Endometrium (tissue), 2 donors: ENCODE results near the gene FBXO31.
"Not testable (repeated sequence)": the region's sequence is repeated elsewhere in the genome, so short reads cannot be mapped to it uniquely, and the experiment has no call there.

Experiments
- FAIRE-seq: peaks from 2 replicates; lab custom pipeline; 2012; peaks lifted over from hg19 to GRCh38; lab: Jason Lieb, UNC
- donor health status: control.
- donor health status: control.

Gene FBXO31

GRCh38 chr16:87342978-87343752 is 40.4 kb downstream of the FBXO31 start:
- FAIRE-seq: no peak

DNA sequence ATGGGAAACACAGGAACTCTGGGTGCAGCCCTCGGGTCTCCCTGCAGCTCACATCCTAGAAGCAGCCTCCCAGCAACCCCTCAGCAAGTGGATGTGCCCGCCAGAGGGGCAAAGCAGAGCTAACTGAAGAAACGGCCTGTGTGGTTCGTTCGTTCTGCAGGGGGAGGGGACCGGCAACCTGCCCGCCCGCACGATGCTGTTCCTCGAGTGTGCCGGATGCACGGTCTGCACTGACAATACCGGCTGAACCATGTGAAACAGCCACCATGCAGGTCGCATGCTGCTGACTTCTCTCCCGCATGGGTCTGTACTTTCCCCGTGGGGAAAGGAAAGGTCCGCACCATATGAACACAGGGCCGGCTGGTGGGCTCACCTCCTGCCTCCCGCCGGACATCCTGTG is 41.1 kb downstream of the FBXO31 start:
- no peak for FAIRE-seq

GRCh38 chr16:87340198-87340597 is 43.4 kb downstream of the FBXO31 start:
- FAIRE-seq: no peak

DNA sequence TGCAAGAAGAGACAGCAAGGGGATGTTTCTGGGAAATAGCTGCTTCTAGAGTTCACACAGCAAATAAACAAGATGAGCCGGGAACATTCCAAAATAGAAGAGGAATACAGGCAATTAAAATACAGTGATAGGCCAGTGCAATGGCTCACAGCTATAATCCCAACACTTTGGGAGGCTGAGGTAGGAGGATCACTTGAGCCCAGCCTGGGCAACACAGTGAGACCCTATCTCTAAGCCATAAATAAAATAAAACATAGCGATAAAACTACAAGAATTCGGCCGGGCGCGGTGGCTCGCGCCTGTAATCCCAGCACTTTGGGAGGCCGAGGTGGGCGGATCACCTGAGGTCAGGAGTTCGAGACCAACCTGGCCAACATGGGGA is 43.9 kb downstream of the FBXO31 start:
- not testable (repeated sequence) for FAIRE-seq

GRCh38 chr16:87339086-87339723 is 44.4 kb downstream of the FBXO31 start:
- no peak for FAIRE-seq

DNA sequence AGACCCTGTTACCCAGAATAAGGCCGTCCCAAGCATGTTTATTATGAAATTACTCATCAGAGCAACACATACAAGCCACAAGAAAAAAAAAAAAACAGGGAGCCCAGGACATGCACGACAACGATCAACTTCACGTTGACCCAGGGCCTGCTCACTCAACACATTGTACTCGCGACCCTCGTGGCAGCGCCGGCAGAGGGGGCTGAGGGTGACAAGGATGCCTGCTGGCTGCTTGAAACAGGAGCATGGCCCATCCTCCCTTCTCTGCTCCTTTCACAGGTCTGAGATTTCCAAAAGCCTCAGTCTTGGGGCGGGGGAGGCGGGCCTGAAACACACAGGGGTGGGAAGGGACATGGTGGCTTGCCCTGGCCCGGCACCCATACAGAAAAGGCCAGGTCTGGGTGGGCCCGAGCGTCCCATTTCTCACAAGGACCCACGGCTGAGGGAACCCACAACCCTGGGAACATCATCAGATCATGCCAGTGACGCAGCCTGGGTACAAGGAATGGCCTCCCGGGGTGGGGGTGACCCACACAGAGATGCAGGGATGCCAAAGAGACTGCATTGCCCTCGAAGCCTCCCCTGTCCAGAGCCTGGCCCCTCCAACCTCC is 45.3 kb downstream of the FBXO31 start:
- no peak for FAIRE-seq

DNA sequence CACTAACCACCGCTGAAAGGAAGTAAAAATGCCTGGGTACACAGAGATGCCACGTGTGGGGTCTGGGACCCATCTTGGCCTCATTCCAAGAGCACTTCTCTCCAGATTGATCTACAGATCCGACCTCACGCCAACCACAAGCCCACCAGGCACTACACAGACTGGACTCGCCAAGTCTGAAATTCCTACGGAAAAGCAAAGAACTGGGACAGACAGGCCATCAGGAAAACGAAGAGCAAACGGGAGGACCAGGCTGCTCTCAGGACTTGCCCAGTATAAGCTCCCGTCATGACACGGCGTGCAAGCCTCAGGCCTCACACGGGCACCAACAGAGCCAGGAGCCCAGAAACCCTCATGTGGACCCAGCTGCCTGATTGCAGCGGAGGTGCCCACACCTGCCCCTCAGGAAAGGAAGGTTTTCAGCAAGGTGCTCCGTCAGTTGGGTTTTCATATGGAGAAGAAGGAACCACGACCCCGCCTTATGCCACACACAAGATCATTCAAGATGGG is 46.3 kb downstream of the FBXO31 start:
- FAIRE-seq: no peak

GRCh38 chr16:87336434-87337240 is 46.9 kb downstream of the FBXO31 start:
- FAIRE-seq: no peak

DNA sequence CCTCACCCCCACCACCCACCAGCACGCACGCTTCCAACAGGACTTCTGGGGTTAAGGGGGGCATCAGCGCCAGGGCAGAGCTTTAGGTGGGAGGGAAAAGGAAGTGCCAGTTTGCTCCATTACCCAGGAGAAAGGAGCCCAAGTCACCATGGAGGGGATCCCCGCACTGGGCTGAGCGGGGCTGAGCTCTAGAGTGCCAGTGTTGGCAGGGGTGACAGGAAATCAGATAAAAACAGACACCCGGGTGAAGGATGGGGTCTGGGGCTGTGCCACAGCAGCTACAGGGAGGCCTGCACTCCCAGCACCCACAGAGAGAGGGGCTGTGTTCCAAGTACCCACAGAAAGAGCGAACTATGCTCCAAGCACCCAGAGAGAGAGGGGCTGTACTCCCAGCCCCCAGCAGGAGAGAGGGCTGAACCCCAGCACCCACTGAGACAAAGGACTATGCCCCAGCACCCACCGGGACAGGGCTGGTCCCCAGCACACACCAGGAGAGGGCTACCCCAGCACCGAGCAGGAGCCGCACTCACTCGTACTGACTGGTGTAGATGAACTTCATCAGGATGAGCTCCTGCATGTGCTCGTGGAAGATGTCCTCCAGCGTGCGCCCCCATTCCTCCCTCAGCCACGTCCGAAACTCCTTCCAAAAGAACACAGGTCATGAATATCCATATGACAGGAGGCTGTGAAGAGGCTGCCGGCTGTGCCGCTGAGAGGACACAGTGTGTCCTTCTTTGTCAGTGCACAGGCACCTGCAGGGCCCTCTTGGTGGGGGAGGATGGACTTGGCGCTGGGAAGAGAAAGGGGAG is 47.7 kb downstream of the FBXO31 start:
- no peak for FAIRE-seq

DNA sequence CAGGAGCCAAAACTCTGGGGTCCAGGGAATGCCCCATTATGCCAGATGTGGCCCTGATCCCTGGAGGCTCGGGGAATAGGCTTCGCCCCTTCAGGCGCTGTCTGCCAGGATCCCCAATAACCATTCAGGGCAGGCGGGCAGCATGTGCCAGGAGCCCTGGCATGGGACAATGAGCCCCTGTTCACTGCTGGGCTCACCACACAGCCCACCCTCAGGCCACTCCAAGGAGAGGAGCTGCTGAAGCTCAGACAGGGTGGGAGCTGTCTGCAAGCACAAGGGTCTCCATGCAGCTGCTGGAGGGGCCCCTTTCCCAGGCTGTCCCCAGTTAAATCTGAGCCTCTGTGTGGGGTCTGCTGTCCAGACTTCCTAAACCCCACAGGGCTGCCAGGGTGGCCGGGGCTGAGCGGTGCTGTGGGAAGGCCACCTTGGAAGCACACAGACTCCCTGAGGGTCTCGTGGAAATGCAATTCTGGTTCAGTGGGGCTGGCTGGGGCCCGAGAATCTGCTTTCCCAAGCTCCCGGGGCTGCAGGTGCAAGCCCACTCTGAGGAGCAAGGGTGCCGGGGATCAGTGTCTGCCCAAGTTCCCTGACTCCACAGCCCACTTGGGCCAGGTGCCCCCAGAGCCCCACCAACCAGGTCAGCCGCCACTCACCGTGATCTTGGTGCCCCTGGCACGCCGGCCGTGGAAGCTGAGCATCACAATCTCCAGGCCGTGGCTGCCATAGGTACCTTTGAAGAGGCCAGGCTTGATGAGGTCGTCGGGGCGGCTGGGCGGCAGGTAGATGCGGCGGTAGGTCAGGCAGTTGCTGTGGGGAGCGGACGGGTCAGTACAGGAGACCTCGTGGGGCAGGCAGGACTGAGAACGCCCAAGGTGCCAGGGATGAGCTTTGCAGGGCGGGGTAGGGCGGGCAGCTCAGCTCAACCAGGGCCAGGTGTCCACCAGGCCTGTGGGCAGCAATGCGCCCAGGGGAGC is 48.6 kb downstream of the FBXO31 start:
- FAIRE-seq: no peak

GRCh38 chr16:87333581-87334331 is 49.8 kb downstream of the FBXO31 start:
- no peak for FAIRE-seq

DNA sequence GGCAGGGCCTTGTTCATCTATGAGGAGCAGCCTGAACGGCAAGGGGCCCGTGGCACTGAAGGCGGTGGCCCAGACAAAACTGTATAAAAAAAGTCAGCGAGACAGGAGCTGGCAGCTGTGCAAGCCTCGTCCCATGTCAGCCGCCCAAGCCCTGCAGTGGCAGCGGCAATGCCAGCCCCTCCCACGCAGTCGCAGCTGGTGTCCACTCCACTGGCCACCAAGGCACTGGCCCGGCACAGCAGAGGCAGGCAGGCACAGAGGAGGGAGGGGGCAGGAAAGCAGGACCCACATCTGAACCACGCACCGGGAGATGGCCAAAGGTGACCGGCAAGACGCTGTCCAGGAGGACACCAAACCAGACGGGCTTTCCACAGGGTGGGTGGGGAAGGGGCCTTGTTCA is 50.5 kb downstream of the FBXO31 start:
- FAIRE-seq: no peak

- no peak for FAIRE-seq
These were observed 51.4 kb downstream of the FBXO31 start for GRCh38 chr16:87332150-87332549.

GRCh38 chr16:87331241-87331801 is 52.3 kb downstream of the FBXO31 start:
- no peak for FAIRE-seq

DNA sequence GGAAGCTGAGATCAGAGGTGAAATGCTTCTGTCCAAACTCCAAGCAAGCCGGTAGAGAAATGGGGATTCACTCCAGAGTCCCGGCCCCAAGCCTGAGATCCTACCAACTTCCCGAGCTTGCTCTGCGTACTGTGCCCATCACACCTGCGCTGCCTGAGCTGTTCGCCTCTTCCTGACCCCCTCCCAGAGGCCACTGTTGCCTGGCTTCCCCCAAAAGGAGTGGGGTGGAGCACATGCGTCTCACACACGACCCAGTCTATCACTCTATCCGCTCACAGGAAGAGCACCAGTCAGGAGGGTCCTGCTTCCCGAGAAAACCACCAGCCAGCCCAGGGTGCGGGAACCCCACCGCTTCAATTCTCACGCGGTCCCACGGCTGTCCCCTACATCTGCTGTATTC is 52.9 kb downstream of the FBXO31 start:
- FAIRE-seq: no peak

GRCh38 chr16:87330257-87330624 is 53.3 kb downstream of the FBXO31 start:
- FAIRE-seq: no peak

GRCh38 chr16:87329436-87330256 is 53.9 kb downstream of the FBXO31 start:
- FAIRE-seq: no peak

- no peak for FAIRE-seq
These were observed 54.7 kb downstream of the FBXO31 start for GRCh38 chr16:87328846-87329245.
